NCI-H2196 (cell line): ENCODE data around the gene SALL4.
"Not testable (repeated sequence)": the region's sequence is repeated elsewhere in the genome, so short reads cannot be mapped to it uniquely, and the experiment has no call there.

Experiments
- DNase-seq: peaks from one replicate; lab custom pipeline; 2025; ENCODE audit not compliant: unreplicated experiment; lab: John Stamatoyannopoulos, UW

Gene SALL4

GRCh38 chr20:51802170-51802751 lies at the start of gene SALL4:
Gene SALL4 (minus strand): TSS chr20:51802521. CDS start chr20:51802408, 113 bp downstream.
- DNase-seq = no peak

- no peak for DNase-seq
These were observed 46.0 kb upstream of the SALL4 start for GRCh38 chr20:51848346-51848745.

GRCh38 chr20:51840865-51841264 lies 38.5 kb upstream of the SALL4 start:
- no peak for DNase-seq

- DNase-seq = no peak
These were observed 35.6 kb upstream of the SALL4 start for GRCh38 chr20:51837876-51838420.

- no peak for DNase-seq
These were observed 35.1 kb upstream of the SALL4 start for GRCh38 chr20:51837436-51837835.

- no peak for DNase-seq
These were observed 31.0 kb upstream of the SALL4 start for GRCh38 chr20:51833326-51833725.

- no peak for DNase-seq
These were observed 30.0 kb upstream of the SALL4 start for GRCh38 chr20:51832276-51832675.

GRCh38 chr20:51831866-51832265 lies 29.5 kb upstream of the SALL4 start:
- DNase-seq = no peak

GRCh38 chr20:51830538-51830937 lies 28.2 kb upstream of the SALL4 start:
- no peak for DNase-seq

- DNase-seq = no peak
These were observed 26.4 kb upstream of the SALL4 start for GRCh38 chr20:51828762-51829161.

GRCh38 chr20:51826372-51826771 lies 24.1 kb upstream of the SALL4 start:
- DNase-seq = no peak

GRCh38 chr20:51818479-51819008 lies 16.2 kb upstream of the SALL4 start:
- DNase-seq = no peak

- DNase-seq = not testable (repeated sequence)
These were observed 14.5 kb upstream of the SALL4 start for GRCh38 chr20:51816856-51817255.

- no peak for DNase-seq
These were observed 13.2 kb upstream of the SALL4 start for GRCh38 chr20:51815383-51816076.

- DNase-seq = no peak
These were observed 10.5 kb upstream of the SALL4 start for GRCh38 chr20:51812861-51813260.

- DNase-seq = no peak
These were observed 9.3 kb upstream of the SALL4 start for GRCh38 chr20:51811514-51812128.

- DNase-seq = no peak
These were observed 8.7 kb upstream of the SALL4 start for GRCh38 chr20:51811042-51811355.

- no peak for DNase-seq
These were observed 8.1 kb upstream of the SALL4 start for GRCh38 chr20:51810155-51811041.

- no peak for DNase-seq
These were observed 5.5 kb upstream of the SALL4 start for GRCh38 chr20:51807720-51808250.

- no peak for DNase-seq
These were observed 2.4 kb upstream of the SALL4 start for GRCh38 chr20:51804754-51805153.
